Measurements from ENCODE around the gene MN1.

Gene MN1

GRCh38 chr22:27800250-27801201 is 1.0 kb downstream of the MN1 start:
- no peak overlapping the region for H3K4me2 ChIP-seq (ENCODE audit: low read length)
- no peak for TF ChIP-seq EZH2phosphoT487 (IDR thresholded peaks at IDR 0.05; ENCODE audit: borderline replicate concordance, low read length)
- no peak for TF ChIP-seq CTCF (IDR thresholded peaks at IDR 0.05; ENCODE audit: low read depth, low read length, poor library complexity, severe bottlenecking)

GRCh38 chr22:27799827-27800249 is 1.7 kb downstream of the MN1 start:
- H3K9me2 ChIP-seq (replicated peaks; ENCODE audit: control insufficient read depth, low read length): no peaks in the 10 kb centered on the region
- no peaks in the 10 kb centered on the region for H3F3A ChIP-seq (ENCODE audit: control insufficient read depth, insufficient read depth)
- no peaks in the 10 kb centered on the region for H3K36me3 ChIP-seq (ENCODE audit: control insufficient read depth, low read length)
- H3K4me1 ChIP-seq (ENCODE audit: control insufficient read depth, low read length): no peaks in the 10 kb centered on the region
- TF ChIP-seq EZH2phosphoT487 (IDR thresholded peaks at IDR 0.05; ENCODE audit: borderline replicate concordance, low read length) (no peak), CTCF (IDR thresholded peaks at IDR 0.05; ENCODE audit: low read depth, low read length, poor library complexity, severe bottlenecking) (no peak)
- no peaks in the 10 kb centered on the region for H3K27me3 ChIP-seq (ENCODE audit: control insufficient read depth, low read length)
- no peaks in the 10 kb centered on the region for H3K79me2 ChIP-seq (ENCODE audit: control insufficient read depth, low read length)
- H4K20me1 ChIP-seq (ENCODE audit: control insufficient read depth, insufficient read depth, low read depth, low read length): no peaks in the 10 kb centered on the region
- H3K27ac ChIP-seq (ENCODE audit: low read depth, low read length): no peak overlapping the region
- H3K9me3 ChIP-seq (ENCODE audit: control insufficient read depth, insufficient read depth, low read length): no peaks in the 10 kb centered on the region
- H3K4me2 ChIP-seq (ENCODE audit: low read length): no peak overlapping the region
- H3K4me3 ChIP-seq (ENCODE audit: low read length): no peak overlapping the region

More at GRCh38 chr22:27800250-27801201, 1.0 kb downstream of the MN1 start:
- Histone ChIP-seq H3K4me1 (ENCODE audit: control insufficient read depth, low read length) (no peaks in the 10 kb centered on the region), H3K9me2 (replicated peaks; ENCODE audit: control insufficient read depth, low read length) (no peaks in the 10 kb centered on the region), H3K27me3 (ENCODE audit: control insufficient read depth, low read length) (no peaks in the 10 kb centered on the region), H3K9me3 (ENCODE audit: control insufficient read depth, insufficient read depth, low read length) (no peaks in the 10 kb centered on the region), H3K36me3 (ENCODE audit: control insufficient read depth, low read length) (no peaks in the 10 kb centered on the region), H3K79me2 (ENCODE audit: control insufficient read depth, low read length) (no peaks in the 10 kb centered on the region), H3K4me3 (ENCODE audit: low read length) (no peak overlapping the region), H4K20me1 (ENCODE audit: control insufficient read depth, insufficient read depth, low read depth, low read length) (no peaks in the 10 kb centered on the region), H3F3A (ENCODE audit: control insufficient read depth, insufficient read depth) (no peaks in the 10 kb centered on the region), H3K27ac (ENCODE audit: low read depth, low read length) (no peak overlapping the region)

GRCh38 chr22:27799015-27799826 is 2.3 kb downstream of the MN1 start:
- Histone ChIP-seq H3K79me2 (ENCODE audit: control insufficient read depth, low read length) (no peaks in the 10 kb centered on the region), H3K36me3 (ENCODE audit: control insufficient read depth, low read length) (no peaks in the 10 kb centered on the region), H3K4me1 (ENCODE audit: control insufficient read depth, low read length) (no peaks in the 10 kb centered on the region), H3K4me2 (ENCODE audit: low read length) (no peak overlapping the region), H4K20me1 (ENCODE audit: control insufficient read depth, insufficient read depth, low read depth, low read length) (no peaks in the 10 kb centered on the region), H3K4me3 (ENCODE audit: low read length) (no peak overlapping the region), H3K9me2 (replicated peaks; ENCODE audit: control insufficient read depth, low read length) (no peaks in the 10 kb centered on the region), H3F3A (ENCODE audit: control insufficient read depth, insufficient read depth) (no peaks in the 10 kb centered on the region), H3K27me3 (ENCODE audit: control insufficient read depth, low read length) (no peaks in the 10 kb centered on the region), H3K27ac (ENCODE audit: low read depth, low read length) (no peak overlapping the region), H3K9me3 (ENCODE audit: control insufficient read depth, insufficient read depth, low read length) (no peaks in the 10 kb centered on the region)
- no peak for TF ChIP-seq EZH2phosphoT487 (IDR thresholded peaks at IDR 0.05; ENCODE audit: borderline replicate concordance, low read length)
- no peak for TF ChIP-seq CTCF (IDR thresholded peaks at IDR 0.05; ENCODE audit: low read depth, low read length, poor library complexity, severe bottlenecking)

All from DOHH2 (cell line).